Hematopoietic multipotent progenitor cell treated with erythropoietin and hydrocortisone succinate and interleukin-3 and kit ligand, for 15 days (in vitro differentiated cells): Measurements from ENCODE around the gene PBX4.
A peak's percentile ranks its signal among the peaks of the same experiment; 100 is the strongest.
"Not testable (repeated sequence)": the region's sequence is repeated elsewhere in the genome, so short reads cannot be mapped to it uniquely, and the experiment has no call there.

ENCODE experiments used
- DNase-seq: peaks from one replicate; pipeline ENCODE4 v3.0.0-alpha.2; 2015; ENCODE audit warnings: low spot score

PBX4 gene

GRCh38 chr19:19618219-19619051 lies at the start of gene PBX4:
TSS of gene PBX4 (minus strand) at chr19:19618687. CDS start at chr19:19618629, 58 bp downstream.
- peak; percentile 76 for DNase-seq

- not testable (repeated sequence) for DNase-seq
These were observed 47.0 kb upstream of the PBX4 start for GRCh38 chr19:19665420-19665948.

GRCh38 chr19:19663256-19664120 lies 45.0 kb upstream of the PBX4 start, which contains the start of gene ATP13A1:
TSS of gene ATP13A1 (minus strand) at chr19:19663676. CDS start at chr19:19663666, 10 bp downstream.
- DNase-seq: peak; percentile 94

GRCh38 chr19:19662871-19663255 lies 44.4 kb upstream of the PBX4 start:
- DNase-seq: no peak

GRCh38 chr19:19662344-19662743 lies 43.9 kb upstream of the PBX4 start:
- no peak for DNase-seq

GRCh38 chr19:19661675-19662251 lies 43.3 kb upstream of the PBX4 start:
- DNase-seq: no peak

- no peak for DNase-seq
These were observed 42.7 kb upstream of the PBX4 start for GRCh38 chr19:19661141-19661674.

GRCh38 chr19:19659646-19660245 lies 41.3 kb upstream of the PBX4 start:
- DNase-seq: no peak

- DNase-seq: no peak
These were observed 38.9 kb upstream of the PBX4 start for GRCh38 chr19:19657397-19657783.

- no peak for DNase-seq
These were observed 38.2 kb upstream of the PBX4 start for GRCh38 chr19:19656451-19657396.

GRCh38 chr19:19655641-19656343 lies 37.3 kb upstream of the PBX4 start:
- DNase-seq: no peak

GRCh38 chr19:19655051-19655594 lies 36.6 kb upstream of the PBX4 start:
- no peak for DNase-seq

- no peak for DNase-seq
These were observed 36.0 kb upstream of the PBX4 start for GRCh38 chr19:19654441-19654840.

- no peak for DNase-seq
These were observed 35.2 kb upstream of the PBX4 start for GRCh38 chr19:19653597-19654147.

- no peak for DNase-seq
These were observed 34.2 kb upstream of the PBX4 start for GRCh38 chr19:19652482-19653295.

GRCh38 chr19:19651076-19651475 lies 32.6 kb upstream of the PBX4 start:
- DNase-seq: no peak

- no peak for DNase-seq
These were observed 31.8 kb upstream of the PBX4 start for GRCh38 chr19:19650331-19650730.

GRCh38 chr19:19649580-19649995 lies 31.1 kb upstream of the PBX4 start:
- no peak for DNase-seq
